ENCODE data around the gene INKA1.

Gene INKA1

DNA sequence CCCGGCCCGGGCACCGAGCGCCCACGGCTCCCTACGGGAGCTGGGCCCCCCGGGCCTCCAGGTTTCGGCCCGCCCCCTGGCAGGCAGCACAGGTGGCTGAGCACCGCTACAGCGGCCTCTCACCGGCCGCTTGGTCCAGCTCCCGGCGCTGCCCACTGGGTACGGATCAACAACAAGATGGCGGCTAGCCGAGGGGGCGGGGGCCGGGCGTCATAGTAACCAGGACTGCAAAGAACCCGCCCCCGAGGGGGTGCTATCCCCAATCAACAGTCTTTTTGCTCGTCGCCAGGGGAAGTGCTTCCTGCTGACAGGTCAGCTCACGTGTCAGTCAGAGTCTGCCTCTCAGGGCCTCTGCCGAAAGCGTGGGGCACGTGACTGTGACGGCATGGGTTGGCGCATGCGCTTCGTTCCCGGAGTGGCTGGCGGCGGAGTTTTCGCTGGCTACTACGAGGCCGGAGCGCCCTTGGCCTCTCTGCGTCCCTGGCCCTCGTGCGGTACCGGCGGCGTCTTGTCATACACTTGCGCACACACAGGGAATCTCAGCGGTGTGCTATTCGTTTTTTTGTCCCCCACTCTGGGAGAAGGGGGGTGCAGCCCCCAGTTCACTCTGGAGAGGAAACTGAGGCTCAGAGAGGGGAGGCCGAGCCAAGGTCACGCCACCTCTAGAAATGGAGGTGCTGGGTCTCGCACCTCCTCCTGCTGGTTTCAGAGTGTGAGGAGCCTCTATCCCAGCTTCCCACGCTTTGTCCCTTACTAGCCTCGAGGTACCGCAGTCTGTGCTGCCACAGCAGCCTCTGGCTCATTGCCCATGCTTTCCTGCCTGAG, 16.5 kb upstream of the INKA1 start, which contains the start of gene IP6K1:
IP6K1 (minus strand) TSS at position 186 of the 825 bp plus-strand sequence. CDS start 38,502 bp downstream, outside the sequence.
- DNase-seq (ENCODE audit: low read depth): peak; percentile 100

DNA sequence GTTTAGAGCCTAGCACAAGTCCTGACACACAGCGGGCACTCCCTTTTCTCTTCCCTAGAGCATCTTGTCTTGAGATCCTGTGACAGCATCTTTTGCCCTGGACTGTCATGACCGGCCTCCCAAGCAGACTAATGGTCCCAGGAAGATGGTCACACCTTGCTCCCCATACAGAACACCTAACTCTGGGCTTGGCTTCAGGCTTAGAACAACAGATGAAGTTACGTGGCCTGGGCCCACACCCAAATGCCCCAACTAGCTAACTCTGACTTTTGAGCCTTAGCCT, 15.9 kb upstream of the INKA1 start:
- no peak for DNase-seq (ENCODE audit: low read depth)

DNA sequence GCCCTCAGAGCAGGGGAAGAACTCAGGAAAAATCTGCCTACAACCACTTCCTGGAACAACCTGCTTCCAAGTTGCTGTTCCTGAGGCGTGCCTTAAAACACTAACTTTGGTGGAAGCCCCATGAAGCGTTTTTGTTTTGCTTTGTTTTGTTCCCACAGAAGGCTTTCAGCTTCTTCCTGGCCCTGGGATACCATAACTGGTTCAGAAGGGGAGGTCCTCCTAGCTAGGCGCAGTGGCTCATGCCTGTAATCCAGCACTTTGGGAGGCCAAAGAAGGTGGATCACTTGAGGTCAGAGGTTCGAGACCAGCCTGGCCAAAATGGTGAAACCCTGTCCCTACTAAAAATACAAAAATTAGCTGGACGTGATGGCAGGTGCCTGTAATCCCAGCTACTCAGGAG, 15.5 kb upstream of the INKA1 start:
- no peak for DNase-seq (ENCODE audit: low read depth)

GRCh38 chr3:49788056-49788455, 15.0 kb upstream of the INKA1 start:
- no peak for DNase-seq (ENCODE audit: low read depth)

GRCh38 chr3:49790626-49791411, 12.2 kb upstream of the INKA1 start:
- DNase-seq (ENCODE audit: low read depth): no peak

GRCh38 chr3:49791571-49791970, 11.5 kb upstream of the INKA1 start:
- no peak for DNase-seq (ENCODE audit: low read depth)

- no peak for DNase-seq (ENCODE audit: low read depth)
These were observed 10.5 kb upstream of the INKA1 start for GRCh38 chr3:49792371-49793150.

- no peak for DNase-seq (ENCODE audit: low read depth)
These were observed 9.5 kb upstream of the INKA1 start for GRCh38 chr3:49793486-49794085.

DNA sequence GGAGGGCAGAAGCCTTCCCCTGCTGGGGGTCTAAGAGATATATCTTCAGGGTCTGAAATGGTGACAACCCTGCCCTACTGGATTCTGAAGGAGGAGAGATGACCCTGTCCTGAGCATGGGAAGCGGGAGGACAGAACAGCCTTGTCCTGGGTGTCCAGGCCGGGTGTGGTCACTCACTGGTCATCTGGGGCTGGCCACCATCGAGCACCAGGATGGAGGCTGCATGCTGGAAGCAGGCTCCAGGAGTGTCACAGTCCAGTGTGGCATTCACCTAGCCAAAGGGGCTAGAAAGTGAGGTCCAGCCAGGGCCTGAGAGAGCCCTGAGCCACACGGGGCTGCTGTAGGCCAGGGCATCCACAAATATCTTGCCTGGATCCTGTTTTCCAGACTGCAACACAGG, 8.6 kb upstream of the INKA1 start:
- DNase-seq (ENCODE audit: low read depth): no peak

GRCh38 chr3:49794926-49795905, 7.8 kb upstream of the INKA1 start:
- no peak for DNase-seq (ENCODE audit: low read depth)

DNA sequence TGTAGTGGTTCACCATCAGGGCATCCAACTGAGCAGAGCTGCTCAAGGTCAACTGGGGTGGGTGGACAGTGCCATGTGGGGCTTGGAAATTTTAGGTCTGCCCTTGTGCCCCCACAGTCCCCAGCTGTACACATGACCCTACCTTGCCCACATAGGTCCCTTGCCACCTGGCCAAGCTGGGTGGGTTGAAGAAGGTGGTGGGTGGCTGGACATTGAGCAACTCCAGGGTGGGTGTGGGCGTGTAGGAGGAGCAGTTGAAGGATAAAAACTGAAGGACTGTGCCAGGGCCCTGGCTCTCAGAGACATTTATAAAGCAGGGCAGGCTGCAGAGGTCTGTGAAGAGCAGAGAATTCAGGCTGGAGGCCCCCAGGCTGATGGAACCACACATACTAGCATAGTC, 4.0 kb upstream of the INKA1 start:
- DNase-seq (ENCODE audit: low read depth): no peak

DNA sequence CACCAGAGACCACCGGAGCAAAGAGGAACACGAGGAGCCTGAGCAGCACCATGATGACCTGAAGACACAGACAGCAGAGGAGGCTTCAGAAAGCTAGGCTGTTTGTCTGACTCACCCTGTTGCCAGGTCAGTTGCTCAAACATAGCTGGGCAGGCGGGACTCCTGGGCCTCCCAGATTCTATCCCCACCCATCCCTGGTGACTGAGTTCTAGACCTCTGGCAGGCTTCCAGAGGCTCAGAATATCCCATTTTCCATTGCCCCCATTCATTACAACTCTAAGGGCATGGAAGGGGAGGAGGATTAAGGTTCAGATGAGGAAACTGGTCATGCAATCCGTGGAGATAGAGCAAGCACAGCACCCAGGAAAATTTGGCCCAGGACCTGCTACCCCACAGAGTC, 3.3 kb upstream of the INKA1 start, which contains the start of gene CDHR4:
CDHR4 (minus strand) TSS at position 113 of the 400 bp plus-strand sequence; CDS start at position 52, 61 bp downstream.
- peak; percentile 83 for DNase-seq (ENCODE audit: low read depth)

DNA sequence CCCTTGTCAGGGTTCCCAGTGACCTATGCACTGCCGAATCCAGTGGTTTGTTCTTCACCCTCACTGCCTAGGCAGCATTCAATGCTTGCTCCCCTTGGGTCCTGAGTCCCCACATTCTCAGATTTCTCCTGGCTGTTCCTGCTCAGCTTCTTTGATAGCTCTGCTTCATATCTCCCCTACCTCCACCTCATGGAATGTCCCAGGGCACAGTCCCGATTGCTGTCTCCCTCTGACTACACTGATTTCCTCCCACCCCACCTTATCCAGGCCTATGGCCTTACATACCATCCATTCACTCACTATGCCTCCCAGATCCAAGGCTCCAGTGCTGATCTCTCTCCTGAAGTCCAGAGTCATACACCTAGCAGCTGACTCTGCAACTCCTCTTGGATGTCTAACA, 1.9 kb upstream of the INKA1 start:
- DNase-seq (ENCODE audit: low read depth): no peak

GRCh38 chr3:49803465-49804140, 542 bp downstream of the INKA1 start:
- DNase-seq (ENCODE audit: low read depth): peak; percentile 58

DNA sequence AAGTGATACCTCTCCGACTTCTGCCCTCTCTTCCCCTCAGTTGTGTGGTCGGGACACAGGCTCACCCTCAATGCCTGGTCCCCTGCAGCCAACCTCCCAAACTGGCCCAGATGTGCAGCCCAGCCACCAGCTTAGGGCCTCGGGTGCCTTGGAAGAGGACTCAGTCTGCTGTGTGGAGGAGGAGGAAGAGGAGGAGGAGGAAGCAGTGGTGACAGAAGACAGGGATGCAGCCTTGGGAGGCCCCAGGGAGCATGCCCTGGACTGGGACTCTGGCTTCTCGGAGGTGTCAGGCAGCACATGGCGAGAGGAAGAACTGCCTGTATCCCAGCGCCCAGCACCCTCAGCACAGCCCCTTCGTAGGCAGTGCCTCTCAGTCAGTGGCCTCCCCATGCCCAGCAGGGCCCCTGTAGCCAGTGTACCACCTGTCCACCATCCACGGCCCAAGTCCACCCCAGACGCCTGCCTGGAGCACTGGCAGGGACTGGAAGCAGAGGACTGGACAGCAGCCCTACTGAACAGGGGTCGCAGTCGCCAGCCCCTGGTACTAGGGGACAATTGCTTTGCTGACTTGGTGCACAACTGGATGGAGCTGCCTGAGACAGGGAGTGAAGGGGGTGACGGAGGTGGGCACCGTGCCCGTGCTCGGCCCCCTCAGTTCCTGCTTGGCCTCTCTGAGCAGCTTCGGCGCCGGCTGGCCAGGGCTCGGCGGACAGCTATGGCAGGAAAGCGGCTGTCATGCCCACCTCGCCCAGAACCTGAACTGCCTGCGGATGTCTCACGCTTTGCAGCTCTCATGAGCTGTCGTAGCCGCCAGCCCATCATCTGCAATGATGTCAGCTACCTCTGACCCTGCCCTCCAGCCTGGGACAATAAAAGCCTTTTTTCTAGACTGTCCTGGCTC, 1.3 kb downstream of the INKA1 start:
- DNase-seq (ENCODE audit: low read depth): no peak

DNA sequence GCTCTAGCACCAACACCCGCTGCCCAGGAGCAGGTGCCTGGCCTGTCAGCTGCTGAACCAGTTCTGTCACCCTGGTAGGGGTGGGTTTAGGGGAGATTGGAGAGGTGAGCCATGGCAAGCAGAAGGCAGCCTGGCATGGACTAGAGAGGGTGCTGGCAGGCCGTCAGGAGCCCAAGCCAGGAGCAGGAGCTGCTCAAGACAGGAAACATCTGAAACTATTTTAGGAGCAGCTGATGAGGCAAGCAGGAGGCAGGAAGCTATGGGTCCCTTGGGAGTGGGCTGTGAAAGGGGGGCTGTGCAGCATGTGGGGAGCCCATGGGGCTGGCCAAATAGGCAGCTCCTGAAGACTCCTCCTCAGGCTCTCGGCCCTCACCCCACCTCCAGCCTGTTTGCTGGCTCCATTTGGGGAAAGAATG, 2.3 kb downstream of the INKA1 start:
- DNase-seq (ENCODE audit: low read depth): peak; percentile 98

- no peak for DNase-seq (ENCODE audit: low read depth)
These were observed 3.0 kb downstream of the INKA1 start for GRCh38 chr3:49805897-49806701.

DNA sequence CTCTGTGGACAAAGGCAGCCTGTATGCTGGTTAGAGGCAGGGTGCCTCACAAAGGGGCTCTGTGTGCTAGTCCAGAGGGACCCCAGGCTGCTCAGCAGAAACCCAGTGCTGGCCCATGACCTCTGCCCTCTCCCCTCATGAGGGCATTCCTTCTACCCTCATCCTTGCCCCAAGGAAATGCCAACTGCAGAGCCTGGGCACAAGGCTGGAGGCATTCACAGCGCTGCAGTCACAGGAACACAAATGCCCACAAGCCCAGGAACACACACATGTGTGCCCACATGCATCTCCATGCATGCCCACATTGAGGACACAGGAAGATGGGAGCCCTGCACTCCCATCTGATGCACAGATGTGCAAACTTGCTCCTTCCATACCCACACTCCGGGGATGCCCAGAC, 3.8 kb downstream of the INKA1 start:
- DNase-seq (ENCODE audit: low read depth): no peak
